Sigmoid colon (tissue), 4 donors: ENCODE data around the gene AATK.

Source experiments
- CTCF ChIP-seq, 4 experiments: fragments of 450-650 bp in 3 of 4; fragments of 200-600 bp in 1 of 4; IDR thresholded peaks; one replicate each; pipeline ENCODE4 v1.5.1; 2016 to 2019; ENCODE audit warnings: antibody characterized with exemption in 4 of 4, mild to moderate bottlenecking in 3 of 4, moderate library complexity in 2 of 4
- EP300 ChIP-seq, 4 donors: sonication (generic); formaldehyde crosslinking; IDR thresholded peaks; one replicate each; pipeline ENCODE4 v1.6.1; 2017; ENCODE audit warnings: antibody characterized with exemption in 4 of 4
- POLR2A ChIP-seq, 2 donors: fragments of 450-650 bp; IDR thresholded peaks; one replicate each; pipeline ENCODE4 v1.6.1; 2016; ENCODE audit warnings: antibody characterized with exemption in 2 of 2, mild to moderate bottlenecking in 2 of 2, moderate library complexity in 2 of 2
- POLR2AphosphoS5 ChIP-seq, 4 donors: sonication (generic); formaldehyde crosslinking; IDR thresholded peaks; one replicate each; pipeline ENCODE4 v1.6.1; 2017; ENCODE audit warnings: antibody characterized with exemption in 4 of 4

GRCh38 chr17:81194225-81194760, 28.3 kb upstream of the AATK start:
- TF ChIP-seq CTCF (IDR thresholded peaks at IDR 0.05) (no peak), POLR2AphosphoS5 (IDR thresholded peaks at IDR 0.05) (no peak), EP300 (IDR thresholded peaks at IDR 0.05) (no peak), POLR2A (IDR thresholded peaks at IDR 0.05) (no peak)
